ENCODE measurements around the gene DCDC2C. TPM values are rescaled to one million over a fixed set of nuclear protein-coding genes. Genes with fewer than 3 reads are reported as not detected.

Gene DCDC2C
- polyA plus RNA-seq, 2 of the 4 experiments (the other 2 are of a cell fraction): not detected

DNA sequence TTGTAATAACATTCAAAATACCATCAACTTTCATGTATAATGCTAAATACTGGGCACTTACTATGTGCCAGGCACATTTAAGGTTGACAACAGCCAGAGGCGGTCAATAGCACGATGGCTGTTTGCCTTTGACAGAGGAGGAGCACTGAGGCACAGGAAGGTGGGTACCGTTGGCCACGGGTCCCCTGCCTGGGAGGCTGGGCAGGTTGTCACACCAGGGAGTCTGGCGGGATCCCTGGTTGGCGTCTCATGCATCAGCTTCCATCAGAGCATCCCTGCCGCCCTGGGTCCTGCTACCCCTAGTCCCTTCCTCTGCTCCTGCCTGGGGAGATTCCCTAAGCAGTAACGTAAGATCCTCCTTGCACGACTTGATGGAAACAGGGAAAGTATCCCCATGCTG, 25.9 kb upstream of the DCDC2C start:
- Histone ChIP-seq H3K27ac (no peak overlapping the region), H3K4me1 (no peaks in the 10 kb centered on the region), H3K4me3 (no peak overlapping the region), H3K4me2 (no peak overlapping the region), H3K9me3 (no peaks in the 10 kb centered on the region)
- TF ChIP-seq, protein P1, sequence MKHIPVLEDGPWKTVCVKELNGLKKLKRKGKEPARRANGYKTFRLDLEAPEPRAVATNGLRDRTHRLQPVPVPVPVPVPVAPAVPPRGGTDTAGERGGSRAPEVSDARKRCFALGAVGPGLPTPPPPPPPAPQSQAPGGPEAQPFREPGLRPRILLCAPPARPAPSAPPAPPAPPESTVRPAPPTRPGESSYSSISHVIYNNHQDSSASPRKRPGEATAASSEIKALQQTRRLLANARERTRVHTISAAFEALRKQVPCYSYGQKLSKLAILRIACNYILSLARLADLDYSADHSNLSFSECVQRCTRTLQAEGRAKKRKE (CRISPR knock-in tag; IDR thresholded peaks at IDR 0.05; ENCODE audit: low read depth): no peak
- TF ChIP-seq, protein P2, sequence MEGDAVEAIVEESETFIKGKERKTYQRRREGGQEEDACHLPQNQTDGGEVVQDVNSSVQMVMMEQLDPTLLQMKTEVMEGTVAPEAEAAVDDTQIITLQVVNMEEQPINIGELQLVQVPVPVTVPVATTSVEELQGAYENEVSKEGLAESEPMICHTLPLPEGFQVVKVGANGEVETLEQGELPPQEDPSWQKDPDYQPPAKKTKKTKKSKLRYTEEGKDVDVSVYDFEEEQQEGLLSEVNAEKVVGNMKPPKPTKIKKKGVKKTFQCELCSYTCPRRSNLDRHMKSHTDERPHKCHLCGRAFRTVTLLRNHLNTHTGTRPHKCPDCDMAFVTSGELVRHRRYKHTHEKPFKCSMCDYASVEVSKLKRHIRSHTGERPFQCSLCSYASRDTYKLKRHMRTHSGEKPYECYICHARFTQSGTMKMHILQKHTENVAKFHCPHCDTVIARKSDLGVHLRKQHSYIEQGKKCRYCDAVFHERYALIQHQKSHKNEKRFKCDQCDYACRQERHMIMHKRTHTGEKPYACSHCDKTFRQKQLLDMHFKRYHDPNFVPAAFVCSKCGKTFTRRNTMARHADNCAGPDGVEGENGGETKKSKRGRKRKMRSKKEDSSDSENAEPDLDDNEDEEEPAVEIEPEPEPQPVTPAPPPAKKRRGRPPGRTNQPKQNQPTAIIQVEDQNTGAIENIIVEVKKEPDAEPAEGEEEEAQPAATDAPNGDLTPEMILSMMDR (IDR thresholded peaks at IDR 0.05): no peak
- TF ChIP-seq, protein P3, sequence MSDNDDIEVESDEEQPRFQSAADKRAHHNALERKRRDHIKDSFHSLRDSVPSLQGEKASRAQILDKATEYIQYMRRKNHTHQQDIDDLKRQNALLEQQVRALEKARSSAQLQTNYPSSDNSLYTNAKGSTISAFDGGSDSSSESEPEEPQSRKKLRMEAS (IDR thresholded peaks at IDR 0.05): no peak
- no peak for TF ChIP-seq HOXB13 (CRISPR knock-in tag; IDR thresholded peaks at IDR 0.05; ENCODE audit: low read depth)
- TF ChIP-seq, protein P4, sequence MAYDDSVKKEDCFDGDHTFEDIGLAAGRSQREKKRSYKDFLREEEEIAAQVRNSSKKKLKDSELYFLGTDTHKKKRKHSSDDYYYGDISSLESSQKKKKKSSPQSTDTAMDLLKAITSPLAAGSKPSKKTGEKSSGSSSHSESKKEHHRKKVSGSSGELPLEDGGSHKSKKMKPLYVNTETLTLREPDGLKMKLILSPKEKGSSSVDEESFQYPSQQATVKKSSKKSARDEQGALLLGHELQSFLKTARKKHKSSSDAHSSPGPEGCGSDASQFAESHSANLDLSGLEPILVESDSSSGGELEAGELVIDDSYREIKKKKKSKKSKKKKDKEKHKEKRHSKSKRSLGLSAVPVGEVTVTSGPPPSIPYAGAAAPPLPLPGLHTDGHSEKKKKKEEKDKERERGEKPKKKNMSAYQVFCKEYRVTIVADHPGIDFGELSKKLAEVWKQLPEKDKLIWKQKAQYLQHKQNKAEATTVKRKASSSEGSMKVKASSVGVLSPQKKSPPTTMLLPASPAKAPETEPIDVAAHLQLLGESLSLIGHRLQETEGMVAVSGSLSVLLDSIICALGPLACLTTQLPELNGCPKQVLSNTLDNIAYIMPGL (CRISPR knock-in tag; IDR thresholded peaks at IDR 0.05; ENCODE audit: borderline replicate concordance): no peak
- TF ChIP-seq, protein P5, sequence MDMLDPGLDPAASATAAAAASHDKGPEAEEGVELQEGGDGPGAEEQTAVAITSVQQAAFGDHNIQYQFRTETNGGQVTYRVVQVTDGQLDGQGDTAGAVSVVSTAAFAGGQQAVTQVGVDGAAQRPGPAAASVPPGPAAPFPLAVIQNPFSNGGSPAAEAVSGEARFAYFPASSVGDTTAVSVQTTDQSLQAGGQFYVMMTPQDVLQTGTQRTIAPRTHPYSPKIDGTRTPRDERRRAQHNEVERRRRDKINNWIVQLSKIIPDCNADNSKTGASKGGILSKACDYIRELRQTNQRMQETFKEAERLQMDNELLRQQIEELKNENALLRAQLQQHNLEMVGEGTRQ (IDR thresholded peaks at IDR 0.05): no peak
- TF ChIP-seq RAD21 (conservative IDR thresholded peaks at IDR 0.05 in 1 of 2, IDR thresholded peaks at IDR 0.05 in 1 of 2): no peak
- TF ChIP-seq HOXA7 (CRISPR knock-in tag; IDR thresholded peaks at IDR 0.05): no peak
- TF ChIP-seq HOXB5 (CRISPR knock-in tag; IDR thresholded peaks at IDR 0.05): no peak
- TF ChIP-seq, protein P6, sequence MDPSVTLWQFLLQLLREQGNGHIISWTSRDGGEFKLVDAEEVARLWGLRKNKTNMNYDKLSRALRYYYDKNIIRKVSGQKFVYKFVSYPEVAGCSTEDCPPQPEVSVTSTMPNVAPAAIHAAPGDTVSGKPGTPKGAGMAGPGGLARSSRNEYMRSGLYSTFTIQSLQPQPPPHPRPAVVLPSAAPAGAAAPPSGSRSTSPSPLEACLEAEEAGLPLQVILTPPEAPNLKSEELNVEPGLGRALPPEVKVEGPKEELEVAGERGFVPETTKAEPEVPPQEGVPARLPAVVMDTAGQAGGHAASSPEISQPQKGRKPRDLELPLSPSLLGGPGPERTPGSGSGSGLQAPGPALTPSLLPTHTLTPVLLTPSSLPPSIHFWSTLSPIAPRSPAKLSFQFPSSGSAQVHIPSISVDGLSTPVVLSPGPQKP (IDR thresholded peaks at IDR 0.05; ENCODE audit: low read depth, low read length): no peak
- no peak for TF ChIP-seq BHLHE40 (IDR thresholded peaks at IDR 0.05; ENCODE audit: low read depth, low read length)
- no peak for TF ChIP-seq ZFP36 (IDR thresholded peaks at IDR 0.05; ENCODE audit: borderline replicate concordance, partially characterized antibody)
- TF ChIP-seq, protein P7, sequence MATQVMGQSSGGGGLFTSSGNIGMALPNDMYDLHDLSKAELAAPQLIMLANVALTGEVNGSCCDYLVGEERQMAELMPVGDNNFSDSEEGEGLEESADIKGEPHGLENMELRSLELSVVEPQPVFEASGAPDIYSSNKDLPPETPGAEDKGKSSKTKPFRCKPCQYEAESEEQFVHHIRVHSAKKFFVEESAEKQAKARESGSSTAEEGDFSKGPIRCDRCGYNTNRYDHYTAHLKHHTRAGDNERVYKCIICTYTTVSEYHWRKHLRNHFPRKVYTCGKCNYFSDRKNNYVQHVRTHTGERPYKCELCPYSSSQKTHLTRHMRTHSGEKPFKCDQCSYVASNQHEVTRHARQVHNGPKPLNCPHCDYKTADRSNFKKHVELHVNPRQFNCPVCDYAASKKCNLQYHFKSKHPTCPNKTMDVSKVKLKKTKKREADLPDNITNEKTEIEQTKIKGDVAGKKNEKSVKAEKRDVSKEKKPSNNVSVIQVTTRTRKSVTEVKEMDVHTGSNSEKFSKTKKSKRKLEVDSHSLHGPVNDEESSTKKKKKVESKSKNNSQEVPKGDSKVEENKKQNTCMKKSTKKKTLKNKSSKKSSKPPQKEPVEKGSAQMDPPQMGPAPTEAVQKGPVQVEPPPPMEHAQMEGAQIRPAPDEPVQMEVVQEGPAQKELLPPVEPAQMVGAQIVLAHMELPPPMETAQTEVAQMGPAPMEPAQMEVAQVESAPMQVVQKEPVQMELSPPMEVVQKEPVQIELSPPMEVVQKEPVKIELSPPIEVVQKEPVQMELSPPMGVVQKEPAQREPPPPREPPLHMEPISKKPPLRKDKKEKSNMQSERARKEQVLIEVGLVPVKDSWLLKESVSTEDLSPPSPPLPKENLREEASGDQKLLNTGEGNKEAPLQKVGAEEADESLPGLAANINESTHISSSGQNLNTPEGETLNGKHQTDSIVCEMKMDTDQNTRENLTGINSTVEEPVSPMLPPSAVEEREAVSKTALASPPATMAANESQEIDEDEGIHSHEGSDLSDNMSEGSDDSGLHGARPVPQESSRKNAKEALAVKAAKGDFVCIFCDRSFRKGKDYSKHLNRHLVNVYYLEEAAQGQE (IDR thresholded peaks at IDR 0.05): no peak
- no peak for TF ChIP-seq MYC (IDR thresholded peaks at IDR 0.05; ENCODE audit: borderline replicate concordance, low read length)
- TF ChIP-seq KDM1A (IDR thresholded peaks at IDR 0.05; ENCODE audit: low read depth): no peak
- TF ChIP-seq SMC3 (IDR thresholded peaks at IDR 0.05): no peak
- TF ChIP-seq MAFK (IDR thresholded peaks at IDR 0.05; ENCODE audit: partially characterized antibody): no peak
- POLR2A ChIA-PET: no interaction called here
- no peak for FAIRE-seq
- CTCF ChIA-PET: interaction anchor here (4.3 kb wide), 1 partner anchor 15 kb away, joined by 12 read pairs; no protein-coding TSS in a partner anchor
- no peak for ATAC-seq
- DNase-seq (ENCODE audit: low read depth in 1 of 2, low spot score in 1 of 2): no peak
- WGBS (ENCODE audit: missing lambda C conversion rate): 21% methylated on average over 9 of the region's 9 CpGs

All from A549 (cell line).